Measurements from ENCODE around the gene PIWIL1.

The PIWIL1 gene

GRCh38 chr12:130375296-130376287 is 37.9 kb downstream of the PIWIL1 start:
- no peaks in the 10 kb centered on the region for H3K36me3 ChIP-seq
- no peak for TF ChIP-seq Cebpa-rat (IDR thresholded peaks at IDR 0.05)
- peaks cover 0 to 8% (median 0%) of the 10 kb centered on the region in 10 experiments; a peak in 2 of 20 replicates for H3K4me1 ChIP-seq
- H4K20me1 ChIP-seq, result no peaks in the 10 kb centered on the region
- no peaks in the 10 kb centered on the region for H3K27me3 ChIP-seq
- H3K9me3 ChIP-seq (replicated peaks in 1 of 11), result peaks cover 0 to 12% (median 0%) of the 10 kb centered on the region in 11 experiments; a peak in 4 of 22 replicates
- no peak overlapping the region for H3K9ac ChIP-seq
- no peak overlapping the region for H3K27ac ChIP-seq
- no peak overlapping the region for H3K4me3 ChIP-seq
- 0 out of 22 replicates have a peak overlapping the region, but pooled peaks of 2 of the 11 experiments have one; percentile 8 to 16 for H3K4me2 ChIP-seq

GRCh38 chr12:130382818-130383217 is 45.1 kb downstream of the PIWIL1 start:
- H3K36me3 ChIP-seq, result no peaks in the 10 kb centered on the region
- no peak for TF ChIP-seq Cebpa-rat (IDR thresholded peaks at IDR 0.05)
- H3K9ac ChIP-seq, result no peak overlapping the region
- H4K20me1 ChIP-seq, result no peaks in the 10 kb centered on the region
- H3K4me2 ChIP-seq, result no peak overlapping the region
- no peaks in the 10 kb centered on the region for H3K27me3 ChIP-seq
- H3K4me3 ChIP-seq, result no peak overlapping the region
- peaks cover 0 to 2% (median 0%) of the 10 kb centered on the region in 10 experiments; a peak in 3 of 20 replicates for H3K4me1 ChIP-seq
- no peak overlapping the region for H3K27ac ChIP-seq
- peaks cover 31 to 53% (median 39%) of the 10 kb centered on the region in 11 experiments for H3K9me3 ChIP-seq (replicated peaks in 1 of 11)

DNA sequence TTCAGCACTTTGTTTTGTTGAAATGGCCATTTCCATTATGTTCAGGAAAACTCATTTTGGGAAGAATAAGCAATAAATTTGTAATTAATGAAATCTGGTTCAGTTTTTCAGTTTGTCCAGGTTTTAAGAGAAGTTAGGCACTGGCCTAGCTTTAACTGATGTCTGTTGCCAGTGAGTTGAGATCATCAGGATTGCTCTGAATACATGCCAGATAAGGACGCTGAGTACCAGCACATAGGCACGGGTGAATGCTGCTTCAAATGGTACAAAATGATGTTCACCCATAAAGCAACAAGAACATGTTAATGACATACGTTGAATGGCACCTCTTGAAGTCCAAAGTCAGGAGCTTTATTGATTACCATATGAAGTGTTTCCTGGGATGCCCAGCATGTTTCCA is 46.5 kb downstream of the PIWIL1 start:
- TF ChIP-seq Cebpa-rat (IDR thresholded peaks at IDR 0.05), result no peak
- Histone ChIP-seq H3K9me3 (replicated peaks in 1 of 11) (peaks cover 39 to 66% (median 53%) of the 10 kb centered on the region in 11 experiments), H3K36me3 (no peaks in the 10 kb centered on the region), H3K9ac (no peak overlapping the region), H3K4me3 (no peak overlapping the region), H4K20me1 (no peaks in the 10 kb centered on the region), H3K4me2 (no peak overlapping the region), H3K27ac (no peak overlapping the region), H3K4me1 (peaks cover 0 to 5% (median 3%) of the 10 kb centered on the region in 10 experiments; a peak in 7 of 20 replicates), H3K27me3 (no peaks in the 10 kb centered on the region)

GRCh38 chr12:130385193-130385592 is 47.5 kb downstream of the PIWIL1 start:
- no peaks in the 10 kb centered on the region for H3K36me3 ChIP-seq
- peak overlapping the region in 3 of 10 experiments; percentile 2 to 21 (median 5); a peak in 3 of 20 replicates for H3K4me3 ChIP-seq
- no peaks in the 10 kb centered on the region for H3K27me3 ChIP-seq
- H3K9me3 ChIP-seq (replicated peaks in 1 of 11), result peaks cover 48 to 71% (median 60%) of the 10 kb centered on the region in 11 experiments
- H3K27ac ChIP-seq, result no peak overlapping the region
- H3K4me2 ChIP-seq, result no peak overlapping the region
- peaks cover 0 to 5% (median 3%) of the 10 kb centered on the region in 10 experiments; a peak in 7 of 20 replicates for H3K4me1 ChIP-seq
- no peaks in the 10 kb centered on the region for H4K20me1 ChIP-seq
- no peak overlapping the region for H3K9ac ChIP-seq
- no peak for TF ChIP-seq Cebpa-rat (IDR thresholded peaks at IDR 0.05)

- no peak for TF ChIP-seq Cebpa-rat (IDR thresholded peaks at IDR 0.05)
- no peak overlapping the region for H3K4me2 ChIP-seq
- H3K36me3 ChIP-seq, result no peaks in the 10 kb centered on the region
- peaks cover 6 to 12% (median 8%) of the 10 kb centered on the region in 10 experiments; a peak in 14 of 20 replicates for H3K4me1 ChIP-seq
- H3K9ac ChIP-seq, result no peak overlapping the region
- no peak overlapping the region for H3K27ac ChIP-seq
- no peaks in the 10 kb centered on the region for H4K20me1 ChIP-seq
- no peak overlapping the region for H3K4me3 ChIP-seq
- no peaks in the 10 kb centered on the region for H3K27me3 ChIP-seq
- peaks cover 36 to 65% (median 48%) of the 10 kb centered on the region in 11 experiments for H3K9me3 ChIP-seq (replicated peaks in 1 of 11)
Observed at GRCh38 chr12:130391186-130391585, 53.5 kb downstream of the PIWIL1 start.

DNA sequence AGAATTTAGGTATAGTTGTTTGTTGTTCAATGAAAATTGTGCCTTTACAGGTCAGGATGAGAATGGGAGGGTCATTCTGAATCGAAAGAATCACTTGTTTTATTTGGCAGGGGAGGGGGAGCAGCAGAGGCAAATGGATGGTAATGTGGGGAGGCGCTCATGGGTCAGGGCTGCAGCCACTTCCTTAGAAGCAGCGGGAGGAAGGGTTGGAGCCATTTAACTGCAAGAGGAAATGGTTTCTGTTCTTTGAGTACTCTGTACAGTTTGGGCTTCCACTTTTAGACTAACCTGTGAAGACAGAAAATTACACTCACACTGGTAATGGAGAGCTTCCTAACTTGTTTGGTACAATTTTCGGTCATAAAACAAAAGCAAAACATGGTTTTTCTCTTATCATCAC is 57.2 kb downstream of the PIWIL1 start:
- H3K27me3 ChIP-seq, result no peaks in the 10 kb centered on the region
- no peaks in the 10 kb centered on the region for H3K36me3 ChIP-seq
- no peak overlapping the region for H3K27ac ChIP-seq
- no peak for TF ChIP-seq Cebpa-rat (IDR thresholded peaks at IDR 0.05)
- no peaks in the 10 kb centered on the region for H4K20me1 ChIP-seq
- H3K9ac ChIP-seq, result no peak overlapping the region
- H3K4me3 ChIP-seq, result no peak overlapping the region
- H3K4me1 ChIP-seq, result peaks cover 16 to 23% (median 20%) of the 10 kb centered on the region in 10 experiments
- H3K4me2 ChIP-seq, result peak overlapping the region in 10 of 11 experiments; percentile 0 to 44 (median 22); a peak in 12 of 22 replicates
- peaks cover 13 to 36% (median 20%) of the 10 kb centered on the region in 11 experiments; a peak in 21 of 22 replicates for H3K9me3 ChIP-seq (replicated peaks in 1 of 11)

- Histone ChIP-seq H3K4me3 (no peak overlapping the region), H3K4me1 (peaks cover 16 to 23% (median 20%) of the 10 kb centered on the region in 10 experiments), H3K27me3 (no peaks in the 10 kb centered on the region), H3K27ac (no peak overlapping the region), H3K9me3 (replicated peaks in 1 of 11) (peaks cover 0 to 20% (median 7%) of the 10 kb centered on the region in 11 experiments; a peak in 12 of 22 replicates), H3K4me2 (peak overlapping the region; percentile 39 to 73 (median 61)), H3K36me3 (no peaks in the 10 kb centered on the region), H3K9ac (no peak overlapping the region), H4K20me1 (no peaks in the 10 kb centered on the region)
- TF ChIP-seq Cebpa-rat (IDR thresholded peaks at IDR 0.05), result no peak
Observed at GRCh38 chr12:130396667-130397066, 59.0 kb downstream of the PIWIL1 start.

- no peak overlapping the region for H3K9ac ChIP-seq
- H3K27ac ChIP-seq, result no peak overlapping the region
- no peaks in the 10 kb centered on the region for H3K36me3 ChIP-seq
- H3K4me2 ChIP-seq, result no peak overlapping the region
- H4K20me1 ChIP-seq, result no peaks in the 10 kb centered on the region
- H3K4me1 ChIP-seq, result peaks cover 16 to 23% (median 20%) of the 10 kb centered on the region in 10 experiments
- TF ChIP-seq Cebpa-rat (IDR thresholded peaks at IDR 0.05), result no peak
- no peaks in the 10 kb centered on the region for H3K27me3 ChIP-seq
- H3K4me3 ChIP-seq, result no peak overlapping the region
- H3K9me3 ChIP-seq (replicated peaks in 1 of 11), result peaks cover 0 to 11% (median 7%) of the 10 kb centered on the region in 11 experiments; a peak in 6 of 22 replicates
Observed at GRCh38 chr12:130398100-130398848, 60.6 kb downstream of the PIWIL1 start.

GRCh38 chr12:130401703-130402102 is 64.0 kb downstream of the PIWIL1 start:
- H3K27me3 ChIP-seq, result no peaks in the 10 kb centered on the region
- no peak overlapping the region for H3K4me2 ChIP-seq
- H3K9me3 ChIP-seq (replicated peaks in 1 of 11), result no peaks in the 10 kb centered on the region
- H3K27ac ChIP-seq, result no peak overlapping the region
- no peaks in the 10 kb centered on the region for H4K20me1 ChIP-seq
- H3K36me3 ChIP-seq, result no peaks in the 10 kb centered on the region
- no peak overlapping the region for H3K9ac ChIP-seq
- no peak overlapping the region for H3K4me3 ChIP-seq
- peaks cover 9 to 11% (median 10%) of the 10 kb centered on the region in 10 experiments for H3K4me1 ChIP-seq
- no peak for TF ChIP-seq Cebpa-rat (IDR thresholded peaks at IDR 0.05)

All from BLaER1 treated with 17β-estradiol and CSF1 and Interleukin-3, amounts not matched to agents 10 nM and 100 nM (cell line).